ENCODE results near the gene ACADVL. TPM values are rescaled to one million over a fixed set of nuclear protein-coding genes. Genes with fewer than 3 reads are reported as not detected.
A peak's percentile ranks its signal among the peaks of the same experiment; 100 is the strongest.

ACADVL gene
- total RNA-seq, 2 donors from 2014 or later: 369 to 471 TPM

DNA sequence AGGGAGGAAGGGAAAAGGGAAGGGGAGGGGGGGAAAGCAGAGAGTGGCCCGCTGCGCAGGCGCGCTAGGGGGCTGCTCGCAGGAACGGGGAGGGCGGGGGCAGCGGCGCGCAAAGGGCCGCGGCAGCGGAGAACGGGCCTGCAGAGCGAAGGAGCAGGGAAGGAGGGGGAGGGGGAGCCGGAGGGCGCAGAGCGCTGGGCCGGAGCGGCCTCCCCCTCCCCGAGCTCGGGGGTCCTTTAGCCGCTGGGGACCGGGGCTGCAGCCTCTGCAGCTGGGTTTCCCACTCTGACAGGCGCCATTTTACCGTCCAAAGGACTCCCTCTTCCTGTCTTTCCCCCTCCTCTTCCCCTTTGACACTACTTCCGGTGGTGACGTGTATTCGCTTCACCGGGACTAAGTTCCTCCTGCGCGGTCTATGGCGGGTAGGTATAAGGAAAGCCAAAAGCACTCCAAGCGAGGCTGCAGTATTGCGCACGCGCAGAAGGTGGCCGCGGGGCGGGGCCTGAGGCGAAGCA, 32.0 kb downstream of the ACADVL start, which contains the start of gene CTDNEP1:
TSS of gene CTDNEP1 (minus strand) at position 74 of the 515 bp plus-strand sequence. CDS start 438 bp downstream, outside the sequence.
- Histone ChIP-seq H3K27me3 (replicated peaks; ENCODE audit: insufficient read depth) (no peaks in the 10 kb centered on the region), H3K4me3 (peak within 1 kb of the TSS; percentile 98), H3K27ac (peak within 1 kb of the TSS; percentile 99), H3K36me3 (peaks cover 13% of the 10 kb centered on the region), H3K9me3 (no peaks in the 10 kb centered on the region), H3K4me1 (ENCODE audit: control insufficient read depth in 1 of 2, low read depth in 2 of 2) (peaks cover 18 to 36% of the 10 kb centered on the region in 2 donors)
- DNase-seq (ENCODE audit: low spot score) (peak; percentile 94), ATAC-seq (ENCODE audit: insufficient number of reproducible peaks, low FRiP score, low read depth) (peak; percentile 98)
- TF ChIP-seq CTCF (IDR thresholded peaks at IDR 0.05): no peak

- no peaks in the 10 kb centered on the region for H3K9me3 ChIP-seq
- peak within 1 kb of the TSS; percentile 99 for H3K27ac ChIP-seq
- TF ChIP-seq CTCF (IDR thresholded peaks at IDR 0.05): no peak
- H3K36me3 ChIP-seq: peaks cover 12% of the 10 kb centered on the region
- DNase-seq (ENCODE audit: low spot score): peak; percentile 85
- peaks cover 18 to 36% of the 10 kb centered on the region in 2 donors for H3K4me1 ChIP-seq (ENCODE audit: control insufficient read depth in 1 of 2, low read depth in 2 of 2)
- H3K27me3 ChIP-seq (replicated peaks; ENCODE audit: insufficient read depth): no peaks in the 10 kb centered on the region
- ATAC-seq (ENCODE audit: insufficient number of reproducible peaks, low FRiP score, low read depth): peak; percentile 52
- H3K4me3 ChIP-seq: peak within 1 kb of the TSS; percentile 98
Observed at GRCh38 chr17:7252176-7253043, 32.7 kb downstream of the ACADVL start, which contains the start of gene ELP5. Gene ELP5 (plus strand): TSS chr17:7252215. CDS start chr17:7252551, 336 bp downstream.

DNA sequence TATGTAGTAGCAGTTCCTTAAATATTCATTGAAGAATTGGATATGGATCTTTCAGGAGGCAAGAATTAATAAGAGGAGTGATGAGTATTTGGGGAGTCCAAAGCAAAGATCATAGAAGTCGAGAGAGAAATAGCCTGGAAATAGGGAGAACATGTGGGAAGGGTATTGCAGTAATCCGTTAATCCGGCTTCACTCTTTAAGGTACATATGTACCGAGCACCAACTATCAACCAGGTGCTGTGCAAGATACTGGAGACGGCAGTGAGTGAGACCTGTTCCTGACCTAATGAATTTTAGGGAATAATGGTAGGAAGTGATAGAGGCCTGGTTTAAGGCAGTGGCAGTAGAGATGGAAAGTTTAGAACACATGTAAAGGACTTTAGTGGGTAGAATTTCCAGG, 33.3 kb downstream of the ACADVL start:
- no peaks in the 10 kb centered on the region for H3K9me3 ChIP-seq
- H3K27me3 ChIP-seq (replicated peaks; ENCODE audit: insufficient read depth): no peaks in the 10 kb centered on the region
- no peak for DNase-seq (ENCODE audit: low spot score)
- H3K27ac ChIP-seq: peak overlapping the region; percentile 99
- peaks cover 18 to 36% of the 10 kb centered on the region in 2 donors for H3K4me1 ChIP-seq (ENCODE audit: control insufficient read depth in 1 of 2, low read depth in 2 of 2)
- TF ChIP-seq CTCF (IDR thresholded peaks at IDR 0.05): no peak
- H3K36me3 ChIP-seq: peaks cover 18% of the 10 kb centered on the region
- no peak for ATAC-seq (ENCODE audit: insufficient number of reproducible peaks, low FRiP score, low read depth)
- peak overlapping the region; percentile 98 for H3K4me3 ChIP-seq

- no peaks in the 10 kb centered on the region for H3K9me3 ChIP-seq
- H3K36me3 ChIP-seq: peaks cover 26% of the 10 kb centered on the region
- no peak for TF ChIP-seq CTCF (IDR thresholded peaks at IDR 0.05)
- peaks cover 15 to 26% of the 10 kb centered on the region in 2 donors for H3K4me1 ChIP-seq (ENCODE audit: control insufficient read depth in 1 of 2, low read depth in 2 of 2)
- no peak overlapping the region for H3K27ac ChIP-seq
- DNase-seq (ENCODE audit: low spot score) (no peak), ATAC-seq (ENCODE audit: insufficient number of reproducible peaks, low FRiP score, low read depth) (no peak)
- no peaks in the 10 kb centered on the region for H3K27me3 ChIP-seq (replicated peaks; ENCODE audit: insufficient read depth)
- no peak overlapping the region for H3K4me3 ChIP-seq
Observed at GRCh38 chr17:7254511-7254910, 34.8 kb downstream of the ACADVL start.

GRCh38 chr17:7256766-7257456, 37.2 kb downstream of the ACADVL start:
- no peak for DNase-seq (ENCODE audit: low spot score)
- Histone ChIP-seq H3K4me1 (ENCODE audit: control insufficient read depth in 1 of 2, low read depth in 2 of 2) (peaks cover 13 to 20% of the 10 kb centered on the region in 2 donors), H3K9me3 (no peaks in the 10 kb centered on the region), H3K36me3 (peaks cover 26% of the 10 kb centered on the region), H3K4me3 (no peak overlapping the region), H3K27ac (no peak overlapping the region), H3K27me3 (replicated peaks; ENCODE audit: insufficient read depth) (peaks cover 4% of the 10 kb centered on the region)
- no peak for TF ChIP-seq CTCF (IDR thresholded peaks at IDR 0.05)
- no peak for ATAC-seq (ENCODE audit: insufficient number of reproducible peaks, low FRiP score, low read depth)
